Germinal center (tissue), 1 donor: ENCODE data around the gene DYRK1A.

ENCODE experiments used
- DNase-seq: peaks from one replicate; pipeline ENCODE4 v3.0.0; 2012; ENCODE audit warnings: mixed read lengths, low spot score

The DYRK1A gene

GRCh38 chr21:37566790-37567615, 200.4 kb downstream of the DYRK1A start:
- DNase-seq: no peak

- no peak for DNase-seq
Observed at GRCh38 chr21:37568415-37568814, 201.8 kb downstream of the DYRK1A start.

- DNase-seq: no peak
Observed at GRCh38 chr21:37568916-37569315, 202.3 kb downstream of the DYRK1A start.

- no peak for DNase-seq
Observed at GRCh38 chr21:37571442-37571841, 204.9 kb downstream of the DYRK1A start.

GRCh38 chr21:37574316-37574715, 207.7 kb downstream of the DYRK1A start:
- no peak for DNase-seq

GRCh38 chr21:37574751-37575150, 208.2 kb downstream of the DYRK1A start:
- DNase-seq: no peak

GRCh38 chr21:37575580-37575979, 209.0 kb downstream of the DYRK1A start:
- no peak for DNase-seq
